B cell (primary cell): ENCODE measurements around the gene NAT8. TPM values are rescaled to one million over a fixed set of nuclear protein-coding genes. Genes with fewer than 3 reads are reported as not detected.

Source experiments
- ATAC-seq: fragments of 200-7000 bp; cut with Tn5 transposase; one replicate; pipeline ENCODE4 v1.10.0; 2021; ENCODE audit warnings: low read depth, mild to moderate bottlenecking, moderate number of reproducible peaks, moderate library complexity
- CTCF ChIA-PET: fragments of 350-600 bp; sonication (Branson Sonifier 250); formaldehyde crosslinking; loops from one replicate; lab custom pipeline; 2021; ENCODE audit warnings: antibody characterized with exemption, inconsistent platforms; lab: Charles Lee
- POLR2A ChIA-PET: fragments of 350-600 bp; sonication (Branson Sonifier 250); formaldehyde crosslinking; loops from one replicate; lab custom pipeline; 2021; ENCODE audit warnings: antibody characterized with exemption; lab: Charles Lee
- DNase-seq: peaks from one replicate; pipeline ENCODE4 v3.0.0; 2013
- H2AFZ ChIP-seq: 2 replicates; pipeline ENCODE4 v1.6.1; 2012; ENCODE audit warnings: mild to moderate bottlenecking, low read depth, low read length; ENCODE audit not compliant: insufficient read depth, poor library complexity, severe bottlenecking
- H3K27ac ChIP-seq, 2 donors: 1 replicate in 1 of 2; 2 replicates in 1 of 2; pipeline ENCODE4 v1.5.1; 2012 to 2013; ENCODE audit warnings: low read length in 2 of 2, mild to moderate bottlenecking in 2 of 2, moderate library complexity in 1 of 2
- H3K27me3 ChIP-seq, 4 experiments: fragments of 200-600 bp in 1 of 4; sonication (generic) in 1 of 4; replicated peaks in 1 of 4; 1 replicate in 2 of 4; 2 replicates in 2 of 4; pipeline versions ENCODE4 v1.6.1 to v1.7.0; 2013 to 2016; ENCODE audit warnings: low read length in 3 of 4, mild to moderate bottlenecking in 2 of 4, mixed read lengths in 1 of 4, moderate library complexity in 1 of 4; ENCODE audit not compliant: insufficient read depth in 4 of 4, control insufficient read depth in 3 of 4; ENCODE audit errors: control extremely low read depth in 1 of 4
- H3K36me3 ChIP-seq, 2 experiments: replicated peaks in 1 of 2; 1 replicate in 1 of 2; 2 replicates in 1 of 2; pipeline versions ENCODE4 v1.6.1 to v1.7.1; 2013; ENCODE audit warnings: low read length in 1 of 2; ENCODE audit not compliant: insufficient read depth in 2 of 2, control insufficient read depth in 1 of 2; ENCODE audit errors: control extremely low read depth in 1 of 2, extremely low read depth in 1 of 2
- H3K4me1 ChIP-seq, 2 donors: fragments of 200-600 bp in 1 of 2; sonication (generic) in 1 of 2; 1 replicate in 1 of 2; 2 replicates in 1 of 2; pipeline versions ENCODE4 v1.5.1 to v1.6.1; 2013 to 2017; ENCODE audit warnings: low read length in 2 of 2; ENCODE audit not compliant: control insufficient read depth in 2 of 2, insufficient read depth in 2 of 2
- H3K4me2 ChIP-seq: replicated peaks from 2 replicates; pipeline ENCODE3; 2012; ENCODE audit warnings: mild to moderate bottlenecking, low read depth, low read length; ENCODE audit not compliant: poor library complexity, severe bottlenecking
- H3K4me3 ChIP-seq, 5 experiments: fragments of 200-600 bp in 1 of 5; sonication (generic) in 1 of 5; 1 replicate in 3 of 5; 2 replicates in 2 of 5; pipeline versions ENCODE4 v1.5.1 to v1.7.0; 2011 to 2016; ENCODE audit warnings: low read length in 4 of 5, mild to moderate bottlenecking in 4 of 5, low read depth in 2 of 5, control low read depth in 1 of 5, moderate library complexity in 1 of 5; ENCODE audit not compliant: insufficient read depth in 1 of 5; ENCODE audit errors: control extremely low read depth in 1 of 5, extremely low read depth in 1 of 5
- H3K79me2 ChIP-seq: fragments of 200-600 bp; sonication (generic); one replicate; pipeline ENCODE4 v1.6.0; 2016; ENCODE audit warnings: low read length; ENCODE audit not compliant: control insufficient read depth, insufficient read depth
- H3K9ac ChIP-seq: fragments of 200-600 bp; sonication (generic); 2 replicates; pipeline ENCODE4 v1.6.1; 2017; ENCODE audit warnings: mild to moderate bottlenecking, low read length, moderate library complexity
- H3K9me3 ChIP-seq, 3 donors: one replicate each; pipeline versions ENCODE4 v1.6.1 to v1.7.1; 2013; ENCODE audit warnings: low read length in 2 of 3; ENCODE audit not compliant: control insufficient read depth in 2 of 3, insufficient read depth in 1 of 3; ENCODE audit errors: control extremely low read depth in 1 of 3
- H4K20me1 ChIP-seq: 2 replicates; pipeline ENCODE4 v1.6.0; 2012; ENCODE audit warnings: mild to moderate bottlenecking, low read length; ENCODE audit not compliant: insufficient read depth, control insufficient read depth, poor library complexity, severe bottlenecking
- H3K27ac Mint-ChIP-seq: one replicate; pipeline ENCODE4 v1.8.0; 2021; ENCODE audit warnings: mixed read lengths
- H3K27me3 Mint-ChIP-seq: one replicate; pipeline ENCODE4 v1.8.0; 2021; ENCODE audit warnings: mixed read lengths
- H3K4me1 Mint-ChIP-seq: one replicate; pipeline ENCODE4 v1.8.0; 2021; ENCODE audit warnings: mixed read lengths
- H3K4me3 Mint-ChIP-seq: one replicate; pipeline ENCODE4 v1.8.0; 2021; ENCODE audit warnings: mixed read lengths
- H3K9me3 Mint-ChIP-seq: one replicate; pipeline ENCODE4 v1.8.0; 2022; ENCODE audit warnings: mixed read lengths; ENCODE audit not compliant: insufficient read depth
- EZH2 ChIP-seq: IDR thresholded peaks from 2 replicates; pipeline ENCODE4 v1.6.1; 2012; ENCODE audit warnings: borderline replicate concordance, low read depth, mild to moderate bottlenecking, moderate library complexity, low read length; ENCODE audit not compliant: insufficient read depth, poor library complexity, severe bottlenecking
- WGBS: methylation state at CpG from one replicate; pipeline ENCODE4 v1.1.5; 2013; ENCODE audit warnings: missing lambda C conversion rate; ENCODE audit not compliant: insufficient coverage; 5-methylcytosine and 5-hydroxymethylcytosine counted together
- intact Hi-C: fragments of 100-400 bp; cut with micrococcal nuclease; formaldehyde crosslinking; loops from one replicate; pipeline ENCODE4 v1.10.0; 2022
- polyA plus RNA-seq: library from polyadenylated mRNA; depleted of rRNA; stranded (reverse); fragments of >200 nt; gene quantifications from 2 replicates; pipeline ENCODE4 v1.2.3, GENCODE V29; 2012
- total RNA-seq, 2 donors: library from RNA; stranded (reverse); fragments of 120-200 nt in 1 of 2; gene quantifications; 1 replicate in 1 of 2; 2 replicates in 1 of 2; pipeline versions ENCODE4 v1.2.3 to v1.2.4, GENCODE V29; 2013 to 2022
- TF ChIP-seq, protein P1 (sequence below): fragments of 200-600 bp; IDR thresholded peaks from one replicate; pipeline ENCODE4 v1.8.0; 2022; ENCODE audit warnings: antibody characterized with exemption, mild to moderate bottlenecking

The NAT8 gene
- total and polyA plus RNA-seq, 2 donors (not counting 1 experiment from before 2014, with no cell fraction given) = not detected

DNA sequence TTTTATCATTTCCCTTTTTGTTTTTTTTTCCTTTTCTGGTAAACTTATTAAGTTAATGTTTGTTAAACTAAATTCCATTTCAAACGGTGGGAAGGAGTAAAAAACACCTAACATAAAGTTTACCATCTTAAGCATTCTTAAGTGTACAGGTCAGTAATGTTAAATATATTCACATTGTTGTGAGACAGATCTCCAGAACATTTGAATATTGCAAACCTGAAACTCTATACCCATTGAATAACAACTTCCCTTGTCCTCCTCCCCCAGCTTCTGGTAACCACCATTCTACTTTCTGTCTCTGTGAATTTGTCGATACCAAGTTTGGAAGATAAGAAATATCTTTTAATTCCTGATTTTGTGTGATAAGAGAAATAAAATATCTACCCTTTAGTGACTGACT lies 12.0 kb upstream of the NAT8 start:
- H3K9me3 ChIP-seq = peaks cover 0 to 2% (median 0%) of the 10 kb centered on the region in 3 donors
- CTCF ChIA-PET = no interaction called here

DNA sequence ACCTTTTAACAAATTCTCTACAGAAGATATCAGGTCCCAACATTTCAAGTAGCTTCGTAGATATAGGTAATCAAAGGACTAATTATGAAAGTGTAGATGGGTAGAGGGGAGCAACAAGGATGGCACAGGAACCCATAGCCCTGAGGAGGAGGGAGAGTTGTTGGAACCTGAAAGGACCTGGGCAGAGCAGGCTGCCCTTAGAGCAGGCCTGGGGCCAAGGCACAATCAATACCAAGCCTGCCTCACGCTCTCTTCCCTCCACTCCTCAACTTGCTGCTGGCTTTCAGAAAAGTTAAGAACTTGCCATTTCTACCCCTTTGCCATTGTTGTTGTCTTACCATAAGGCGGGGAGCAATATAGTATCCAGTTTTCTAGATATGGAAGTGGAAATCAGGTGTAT lies 10.1 kb upstream of the NAT8 start:
- Histone ChIP-seq H3K36me3 (no peaks in the 10 kb centered on the region), H3K27ac (no peak overlapping the region), H2AFZ (no peak overlapping the region), H4K20me1 (no peaks in the 10 kb centered on the region), H3K4me1 (no peaks in the 10 kb centered on the region), H3K9me3 (peaks cover 0 to 4% (median 0%) of the 10 kb centered on the region in 3 donors), H3K9ac (no peak overlapping the region), H3K4me2 (no peak overlapping the region), H3K4me3 (no peak overlapping the region), H3K27me3 (no peaks in the 10 kb centered on the region), H3K79me2 (no peaks in the 10 kb centered on the region)
- no peaks in the 10 kb centered on the region for H3K9me3 Mint-ChIP-seq
- H3K27ac Mint-ChIP-seq = no peak overlapping the region
- intact Hi-C loops = no loop called here
- ChIA-PET POLR2A (no interaction called here), CTCF (no interaction called here)
- TF ChIP-seq, protein P1, sequence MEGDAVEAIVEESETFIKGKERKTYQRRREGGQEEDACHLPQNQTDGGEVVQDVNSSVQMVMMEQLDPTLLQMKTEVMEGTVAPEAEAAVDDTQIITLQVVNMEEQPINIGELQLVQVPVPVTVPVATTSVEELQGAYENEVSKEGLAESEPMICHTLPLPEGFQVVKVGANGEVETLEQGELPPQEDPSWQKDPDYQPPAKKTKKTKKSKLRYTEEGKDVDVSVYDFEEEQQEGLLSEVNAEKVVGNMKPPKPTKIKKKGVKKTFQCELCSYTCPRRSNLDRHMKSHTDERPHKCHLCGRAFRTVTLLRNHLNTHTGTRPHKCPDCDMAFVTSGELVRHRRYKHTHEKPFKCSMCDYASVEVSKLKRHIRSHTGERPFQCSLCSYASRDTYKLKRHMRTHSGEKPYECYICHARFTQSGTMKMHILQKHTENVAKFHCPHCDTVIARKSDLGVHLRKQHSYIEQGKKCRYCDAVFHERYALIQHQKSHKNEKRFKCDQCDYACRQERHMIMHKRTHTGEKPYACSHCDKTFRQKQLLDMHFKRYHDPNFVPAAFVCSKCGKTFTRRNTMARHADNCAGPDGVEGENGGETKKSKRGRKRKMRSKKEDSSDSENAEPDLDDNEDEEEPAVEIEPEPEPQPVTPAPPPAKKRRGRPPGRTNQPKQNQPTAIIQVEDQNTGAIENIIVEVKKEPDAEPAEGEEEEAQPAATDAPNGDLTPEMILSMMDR = no peak
- TF ChIP-seq EZH2 = no peak
- no CpG with 5 or more reads among the region's 3 CpGs for whole genome bisulfite sequencing
- no peaks in the 10 kb centered on the region for H3K4me1 Mint-ChIP-seq
- DNase-seq (no peak), ATAC-seq (no peak)
- no peak overlapping the region for H3K4me3 Mint-ChIP-seq
- peaks cover 12% of the 10 kb centered on the region for H3K27me3 Mint-ChIP-seq

More for the DNA sequence above, 12.0 kb upstream of the NAT8 start:
- no peak overlapping the region for H2AFZ ChIP-seq
- no peak overlapping the region for H3K9ac ChIP-seq
- DNase-seq = no peak
- no peaks in the 10 kb centered on the region for H3K27me3 ChIP-seq
- no peaks in the 10 kb centered on the region for H4K20me1 ChIP-seq
- intact Hi-C loops = no loop called here
- H3K36me3 ChIP-seq = no peaks in the 10 kb centered on the region
- TF ChIP-seq EZH2 = no peak
- TF ChIP-seq, protein P1 = no peak
- Mint-ChIP-seq H3K4me3 (no peak overlapping the region), H3K27ac (no peak overlapping the region), H3K9me3 (peaks cover 1% of the 10 kb centered on the region), H3K27me3 (peaks cover 19% of the 10 kb centered on the region), H3K4me1 (no peaks in the 10 kb centered on the region)
- no peaks in the 10 kb centered on the region for H3K4me1 ChIP-seq
- no peak overlapping the region for H3K4me2 ChIP-seq
- no peak for ATAC-seq
- H3K4me3 ChIP-seq = no peak overlapping the region
- no peak overlapping the region for H3K27ac ChIP-seq
- POLR2A ChIA-PET = no interaction called here
- WGBS = no CpG with 5 or more reads among the region's 2 CpGs
- no peaks in the 10 kb centered on the region for H3K79me2 ChIP-seq
